NCI-H524 (cell line): ENCODE results near the gene PABPN1L.
"Not testable (repeated sequence)": the region's sequence is repeated elsewhere in the genome, so short reads cannot be mapped to it uniquely, and the experiment has no call there.

Experiments
- DNase-seq, 2 experiments: peaks; one replicate each; lab custom pipeline; 2025; lab: John Stamatoyannopoulos, UW

The PABPN1L gene

GRCh38 chr16:88900662-88901052, 34.2 kb upstream of the PABPN1L start:
- no peak for DNase-seq

- DNase-seq = no peak
Observed at GRCh38 chr16:88899901-88900661, 33.6 kb upstream of the PABPN1L start.

- DNase-seq = no peak
Observed at GRCh38 chr16:88897696-88898425, 31.4 kb upstream of the PABPN1L start.

- no peak for DNase-seq
Observed at GRCh38 chr16:88896238-88897070, 30.0 kb upstream of the PABPN1L start.

- DNase-seq = no peak
Observed at GRCh38 chr16:88895335-88895734, 28.9 kb upstream of the PABPN1L start.

- no peak for DNase-seq
Observed at GRCh38 chr16:88894681-88895300, 28.3 kb upstream of the PABPN1L start.

- not testable (repeated sequence) for DNase-seq
Observed at GRCh38 chr16:88894266-88894665, 27.8 kb upstream of the PABPN1L start.

GRCh38 chr16:88893127-88893968, 26.9 kb upstream of the PABPN1L start:
- no peak for DNase-seq

- DNase-seq = no peak
Observed at GRCh38 chr16:88892065-88892464, 25.6 kb upstream of the PABPN1L start.

- DNase-seq = no peak
Observed at GRCh38 chr16:88891083-88891482, 24.6 kb upstream of the PABPN1L start.

GRCh38 chr16:88889702-88890352, 23.4 kb upstream of the PABPN1L start:
- DNase-seq = not testable (repeated sequence)

GRCh38 chr16:88888461-88889387, 22.3 kb upstream of the PABPN1L start:
- peak; percentile 96 to 97 for DNase-seq

GRCh38 chr16:88888057-88888456, 21.6 kb upstream of the PABPN1L start:
- DNase-seq = no peak

- peak; percentile 99 for DNase-seq
Observed at GRCh38 chr16:88886845-88887521, 20.5 kb upstream of the PABPN1L start.

GRCh38 chr16:88886420-88886844, 20.0 kb upstream of the PABPN1L start:
- DNase-seq = no peak

- no peak for DNase-seq
Observed at GRCh38 chr16:88885693-88886280, 19.3 kb upstream of the PABPN1L start.

GRCh38 chr16:88884569-88885271, 18.3 kb upstream of the PABPN1L start:
- no peak for DNase-seq

GRCh38 chr16:88883946-88884345, 17.5 kb upstream of the PABPN1L start:
- DNase-seq = peak in 1 of 2 experiments; percentile 53
